GM12891 (cell line): ENCODE results near the gene BRAT1.

Experiments
- PAX5 ChIP-seq: IDR thresholded peaks from 2 replicates; pipeline ENCODE4 v1.6.1; 2011; ENCODE audit warnings: low read length, moderate library complexity, mild to moderate bottlenecking; ENCODE audit not compliant: insufficient read depth, severe bottlenecking
- POLR2A ChIP-seq: IDR thresholded peaks from 2 replicates; pipeline ENCODE4 v1.6.1; 2011; ENCODE audit warnings: low read depth, low read length, control low read depth
- POLR2AphosphoS5 ChIP-seq: IDR thresholded peaks from 2 replicates; pipeline ENCODE4 v1.6.1; 2011; ENCODE audit warnings: low read depth, low read length, control low read depth
- POU2F2 ChIP-seq: IDR thresholded peaks from 2 replicates; pipeline ENCODE4 v1.6.1; 2011; ENCODE audit warnings: low read depth, mild to moderate bottlenecking, control low read depth, low read length, moderate library complexity
- SPI1 ChIP-seq: IDR thresholded peaks from 2 replicates; pipeline ENCODE4 v1.6.1; 2011; ENCODE audit warnings: low read depth, low read length, control low read depth
- TAF1 ChIP-seq: IDR thresholded peaks from 2 replicates; pipeline ENCODE4 v1.6.1; 2011; ENCODE audit warnings: low read depth, low read length, control low read depth

DNA sequence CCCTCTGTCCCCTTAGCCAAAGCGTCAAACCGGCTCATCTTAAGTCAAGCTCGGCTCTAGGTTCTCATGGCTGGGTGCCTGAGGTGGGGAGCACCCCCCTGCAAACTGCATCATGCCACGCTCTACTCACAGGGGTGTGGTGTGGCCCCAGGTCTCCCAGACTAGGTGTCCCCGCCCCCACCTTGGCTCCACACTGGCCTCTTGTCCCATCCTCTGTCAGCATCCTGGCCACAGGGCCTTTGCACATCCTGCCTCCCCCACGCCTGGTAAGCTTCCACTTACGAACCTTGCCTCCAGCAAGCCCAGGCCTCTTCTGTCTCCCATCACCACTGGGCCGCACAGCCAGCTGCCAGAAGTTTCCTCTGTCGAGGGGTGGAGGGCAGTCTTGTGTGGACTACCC is 58.9 kb downstream of the BRAT1 start:
- no peak for TF ChIP-seq POLR2A
- TF ChIP-seq TAF1: no peak
- no peak for TF ChIP-seq POLR2AphosphoS5
- TF ChIP-seq PAX5: no peak
- no peak for TF ChIP-seq POU2F2
- TF ChIP-seq SPI1: no peak
